Measurements from ENCODE around the gene IL16. TPM values are rescaled to one million over a fixed set of nuclear protein-coding genes. Genes with fewer than 3 reads are reported as not detected.

The IL16 gene
- total and polyA plus RNA-seq, 2 donors from 2014 or later, result 1.4 to 19.9 TPM

DNA sequence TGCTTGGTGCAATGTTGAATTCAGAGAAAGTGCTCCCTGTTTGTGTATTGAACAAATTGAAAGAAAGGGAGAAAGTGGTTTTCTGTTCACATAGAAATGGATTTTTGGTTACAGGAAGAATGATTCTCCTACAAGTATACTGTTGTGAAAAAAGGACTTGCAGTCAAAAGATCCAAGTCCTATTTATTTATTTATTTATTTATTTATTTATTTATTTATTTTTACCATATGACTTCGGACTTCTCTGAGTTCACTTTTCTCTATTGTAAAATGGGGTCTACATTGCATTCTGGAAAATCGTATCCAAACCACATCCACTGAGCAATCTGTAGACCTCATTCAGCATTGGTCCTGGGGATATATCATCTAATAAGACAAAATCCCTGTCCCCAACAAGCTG, 81.2 kb downstream of the IL16 start:
- TF ChIP-seq, protein P1, sequence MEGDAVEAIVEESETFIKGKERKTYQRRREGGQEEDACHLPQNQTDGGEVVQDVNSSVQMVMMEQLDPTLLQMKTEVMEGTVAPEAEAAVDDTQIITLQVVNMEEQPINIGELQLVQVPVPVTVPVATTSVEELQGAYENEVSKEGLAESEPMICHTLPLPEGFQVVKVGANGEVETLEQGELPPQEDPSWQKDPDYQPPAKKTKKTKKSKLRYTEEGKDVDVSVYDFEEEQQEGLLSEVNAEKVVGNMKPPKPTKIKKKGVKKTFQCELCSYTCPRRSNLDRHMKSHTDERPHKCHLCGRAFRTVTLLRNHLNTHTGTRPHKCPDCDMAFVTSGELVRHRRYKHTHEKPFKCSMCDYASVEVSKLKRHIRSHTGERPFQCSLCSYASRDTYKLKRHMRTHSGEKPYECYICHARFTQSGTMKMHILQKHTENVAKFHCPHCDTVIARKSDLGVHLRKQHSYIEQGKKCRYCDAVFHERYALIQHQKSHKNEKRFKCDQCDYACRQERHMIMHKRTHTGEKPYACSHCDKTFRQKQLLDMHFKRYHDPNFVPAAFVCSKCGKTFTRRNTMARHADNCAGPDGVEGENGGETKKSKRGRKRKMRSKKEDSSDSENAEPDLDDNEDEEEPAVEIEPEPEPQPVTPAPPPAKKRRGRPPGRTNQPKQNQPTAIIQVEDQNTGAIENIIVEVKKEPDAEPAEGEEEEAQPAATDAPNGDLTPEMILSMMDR (IDR thresholded peaks at IDR 0.05; ENCODE audit: borderline replicate concordance, extremely low read depth, insufficient read depth), result no peak
- H3K4me3 ChIP-seq (ENCODE audit: low read length in 3 of 3), result no peak overlapping the region
- no peak overlapping the region for H3K9ac ChIP-seq (ENCODE audit: low read length in 3 of 3)
- FAIRE-seq (no peak), DNase-seq (no peak)
- H3K9me3 ChIP-seq (ENCODE audit: control insufficient read depth in 2 of 3, insufficient read depth in 1 of 3, low read length in 3 of 3), result peaks cover 0 to 7% (median 0%) of the 10 kb centered on the region in 3 donors
- intact Hi-C loops (cut with DNase I), result no loop called here
- no peaks in the 10 kb centered on the region for H3K4me1 ChIP-seq (ENCODE audit: control insufficient read depth in 2 of 3, insufficient read depth in 2 of 3, low read depth in 1 of 3, low read length in 3 of 3)
- no peaks in the 10 kb centered on the region for H3K27me3 ChIP-seq (ENCODE audit: control insufficient read depth, insufficient read depth, low read length)
- no peaks in the 10 kb centered on the region for H3K36me3 ChIP-seq (ENCODE audit: control insufficient read depth in 2 of 3, insufficient read depth in 3 of 3, low read length in 3 of 3)
- no peak overlapping the region for H3K27ac ChIP-seq (ENCODE audit: low read depth in 2 of 2, low read length in 2 of 2)

DNA sequence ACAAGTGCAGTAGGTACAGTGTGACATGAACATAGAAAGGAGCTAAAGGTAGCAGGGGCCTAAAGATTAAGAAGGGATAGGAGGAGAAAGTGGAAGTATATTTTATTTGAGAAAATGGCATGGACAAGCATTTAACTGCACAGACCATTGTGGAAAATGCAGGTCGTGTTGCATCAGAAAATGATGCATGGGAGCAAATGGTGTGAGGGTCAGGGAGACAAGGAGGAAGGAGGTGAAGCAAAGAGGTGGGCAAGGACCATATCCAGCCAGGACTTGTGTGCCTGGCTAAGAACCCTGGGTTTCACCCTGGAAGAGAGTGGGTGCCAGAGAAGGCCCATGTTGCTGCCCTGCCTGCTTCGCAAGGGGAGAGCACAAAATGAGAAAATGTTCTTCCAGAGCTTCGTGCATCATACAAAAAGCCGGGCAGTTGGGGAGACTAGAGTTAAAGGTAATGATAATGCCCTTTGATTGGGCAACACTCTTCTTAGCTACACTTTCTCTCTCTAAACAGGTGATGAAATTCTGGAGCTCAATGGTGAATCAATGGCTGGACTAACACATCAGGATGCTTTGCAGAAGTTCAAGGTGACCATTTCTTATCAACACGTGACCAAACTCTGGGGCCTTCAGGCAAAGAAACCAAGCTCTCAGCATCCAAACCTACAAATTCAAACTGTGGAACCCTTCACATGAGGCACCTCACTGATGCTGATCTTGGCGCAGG, 81.8 kb downstream of the IL16 start:
- FAIRE-seq, result no peak
- intact Hi-C loops (cut with DNase I), result no loop called here
- no peaks in the 10 kb centered on the region for H3K36me3 ChIP-seq (ENCODE audit: control insufficient read depth in 2 of 3, insufficient read depth in 3 of 3, low read length in 3 of 3)

DNA sequence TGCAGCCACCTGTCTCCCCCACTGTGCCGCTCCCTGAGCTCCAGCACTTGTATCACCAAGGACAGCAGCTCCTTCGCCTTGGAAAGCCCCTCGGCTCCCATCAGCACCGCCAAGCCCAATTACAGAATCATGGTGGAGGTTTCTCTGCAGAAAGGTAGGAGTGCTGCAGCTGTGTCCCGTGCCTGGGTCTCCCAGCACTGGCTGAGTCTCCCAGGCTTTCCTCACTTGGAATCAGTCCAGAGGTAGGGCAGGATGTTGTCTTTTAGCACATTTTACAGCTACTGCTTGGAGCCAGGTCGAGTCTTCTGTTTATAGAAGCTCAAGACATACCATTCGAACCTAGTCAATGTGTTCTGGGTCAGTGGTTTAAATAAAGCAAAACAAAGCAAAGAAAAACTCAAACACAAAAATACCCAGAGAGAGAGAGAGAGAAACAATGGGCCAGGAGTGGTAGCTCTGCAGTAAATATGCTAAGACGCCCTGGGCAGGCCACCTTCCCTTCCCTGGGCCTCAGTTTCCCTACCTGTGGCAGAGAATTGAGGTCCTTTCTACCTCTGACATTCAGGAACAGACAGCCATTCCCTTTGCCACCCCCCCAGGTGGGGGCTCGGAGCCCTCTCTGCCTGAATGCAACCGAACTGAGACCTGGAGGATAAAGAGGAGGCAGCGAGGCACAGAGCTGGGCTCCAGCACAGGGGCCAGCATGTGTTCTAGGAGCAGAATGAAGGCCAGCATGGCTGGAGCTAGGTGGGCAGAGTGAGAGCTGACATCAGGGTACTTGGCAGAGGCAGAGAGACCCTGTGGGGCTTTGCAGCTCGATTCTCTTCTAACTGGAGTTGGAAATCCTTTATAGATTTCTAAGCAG, 83.2 kb downstream of the IL16 start:
- FAIRE-seq, result no peak
- no peak overlapping the region for H3K9ac ChIP-seq (ENCODE audit: low read length in 3 of 3)
- no peaks in the 10 kb centered on the region for H3K27me3 ChIP-seq (ENCODE audit: control insufficient read depth, insufficient read depth, low read length)
- H3K4me3 ChIP-seq (ENCODE audit: low read length in 3 of 3), result no peak overlapping the region
- intact Hi-C loops (cut with DNase I), result loop anchor here (10.0 kb wide), 1 partner anchor 55 kb away; no protein-coding TSS in a partner anchor
- TF ChIP-seq, protein P1 (IDR thresholded peaks at IDR 0.05; ENCODE audit: borderline replicate concordance, extremely low read depth, insufficient read depth), result no peak
- peak in 2 of 5 donors; percentile 39 to 51 for DNase-seq
- H3K36me3 ChIP-seq (ENCODE audit: control insufficient read depth in 2 of 3, insufficient read depth in 3 of 3, low read length in 3 of 3), result no peaks in the 10 kb centered on the region
- no peak overlapping the region for H3K27ac ChIP-seq (ENCODE audit: low read depth in 2 of 2, low read length in 2 of 2)
- H3K4me1 ChIP-seq (ENCODE audit: control insufficient read depth in 2 of 3, insufficient read depth in 2 of 3, low read depth in 1 of 3, low read length in 3 of 3), result no peaks in the 10 kb centered on the region
- H3K9me3 ChIP-seq (ENCODE audit: control insufficient read depth in 2 of 3, insufficient read depth in 1 of 3, low read length in 3 of 3), result peaks cover 0 to 7% (median 0%) of the 10 kb centered on the region in 3 donors

More for the DNA sequence above, 81.8 kb downstream of the IL16 start:
- Histone ChIP-seq H3K9me3 (ENCODE audit: control insufficient read depth in 2 of 3, insufficient read depth in 1 of 3, low read length in 3 of 3) (peaks cover 0 to 7% (median 0%) of the 10 kb centered on the region in 3 donors), H3K4me3 (ENCODE audit: low read length in 3 of 3) (no peak overlapping the region), H3K27me3 (ENCODE audit: control insufficient read depth, insufficient read depth, low read length) (no peaks in the 10 kb centered on the region), H3K9ac (ENCODE audit: low read length in 3 of 3) (no peak overlapping the region), H3K27ac (ENCODE audit: low read depth in 2 of 2, low read length in 2 of 2) (no peak overlapping the region), H3K4me1 (ENCODE audit: control insufficient read depth in 2 of 3, insufficient read depth in 2 of 3, low read depth in 1 of 3, low read length in 3 of 3) (no peaks in the 10 kb centered on the region)
- no peak for DNase-seq
- TF ChIP-seq, protein P1 (IDR thresholded peaks at IDR 0.05; ENCODE audit: borderline replicate concordance, extremely low read depth, insufficient read depth), result no peak
